ENCODE measurements around the gene CCSER1.

- TF ChIP-seq EZH2 (IDR thresholded peaks at IDR 0.05) (no peak), POLR2AphosphoS5 (IDR thresholded peaks at IDR 0.05; ENCODE audit: borderline replicate concordance, low read depth, low read length) (no peak), FOXP2 (optimal IDR thresholded peaks at IDR 0.05; ENCODE audit: control extremely low read depth, extremely low read length, insufficient read depth) (no peak)
Measured at GRCh38 chr4:90112715-90113114, 14.5 kb upstream of the CCSER1 start.

Measured in SK-N-MC (cell line).